ENCODE results near the gene TBC1D5. TPM values are rescaled to one million over a fixed set of nuclear protein-coding genes. Genes with fewer than 3 reads are reported as not detected.

TBC1D5 gene
- total RNA-seq, 1 experiment from 2014 or later = 33.9 TPM

- H3K4me3 ChIP-seq (replicated peaks in 1 of 2; ENCODE audit: low read depth in 1 of 2, low read length in 2 of 2) = no peak overlapping the region
- no TSS peak for BruUV-seq (replicated peaks)
- no peak for ATAC-seq
- H2AFZ ChIP-seq (ENCODE audit: low read depth, low read length, poor library complexity, severe bottlenecking) = no peak overlapping the region
- ChIA-PET RAD21 (ENCODE audit: low non-redundant PET in 1 of 2, low total read pairs in 2 of 2, uncharacterized antibody in 2 of 2, unreplicated experiment in 2 of 2) (no interaction called here), POLR2A (no interaction called here), CTCF (no interaction called here)
- H3K4me1 ChIP-seq (ENCODE audit: control insufficient read depth in 1 of 2, insufficient read depth in 2 of 2, low read length in 2 of 2) = no peaks in the 10 kb centered on the region
- no peaks in the 10 kb centered on the region for H3K27me3 ChIP-seq (ENCODE audit: insufficient read depth, low read length)
- DNase-seq (ENCODE audit: low read depth, low spot score) = no peak
- peaks cover 3 to 7% of the 10 kb centered on the region in 2 experiments; a peak in 1 of 4 replicates for H3K9me3 ChIP-seq (ENCODE audit: control insufficient read depth in 1 of 2, insufficient read depth in 1 of 2, low read depth in 1 of 2, low read length in 2 of 2)
- TF ChIP-seq, protein P1, sequence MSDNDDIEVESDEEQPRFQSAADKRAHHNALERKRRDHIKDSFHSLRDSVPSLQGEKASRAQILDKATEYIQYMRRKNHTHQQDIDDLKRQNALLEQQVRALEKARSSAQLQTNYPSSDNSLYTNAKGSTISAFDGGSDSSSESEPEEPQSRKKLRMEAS (IDR thresholded peaks at IDR 0.05) = no peak
- TF ChIP-seq TCF7L2 (IDR thresholded peaks at IDR 0.05; ENCODE audit: borderline replicate concordance, extremely low read depth, insufficient read depth, insufficient read length) (no peak), FOSL1 (IDR thresholded peaks at IDR 0.05; ENCODE audit: low read depth) (no peak), ZNF274 (IDR thresholded peaks at IDR 0.05; ENCODE audit: low read depth, low read length) (no peak), EZH2 (IDR thresholded peaks at IDR 0.05) (no peak), ZFX (IDR thresholded peaks at IDR 0.05) (no peak)
- peaks cover 44% of the 10 kb centered on the region for H3K79me2 ChIP-seq (ENCODE audit: insufficient read depth, low read length)
- intact Hi-C loops (cut with micrococcal nuclease) = no loop called here
- no peak overlapping the region for H3K27ac ChIP-seq (ENCODE audit: low read depth, low read length)
- H3K36me3 ChIP-seq (ENCODE audit: control insufficient read depth in 1 of 2, insufficient read depth in 2 of 2, low read length in 2 of 2) = 0 out of 4 replicates have a peak, but pooled peaks cover 0 to 12% of the 10 kb centered on the region in 2 experiments
- H3K9ac ChIP-seq (ENCODE audit: low read length) = no peak overlapping the region
- no peak overlapping the region for H3K4me2 ChIP-seq (ENCODE audit: low read length)
- H4K20me1 ChIP-seq (ENCODE audit: insufficient read depth) = no peaks in the 10 kb centered on the region
- H3K9me2 ChIP-seq (ENCODE audit: insufficient read depth) = no peaks in the 10 kb centered on the region
Measured at GRCh38 chr3:17717411-17717810, 25.0 kb downstream of the TBC1D5 start.

- no peak for ATAC-seq
- POLR2A ChIA-PET = no interaction called here
Measured at GRCh38 chr3:17714473-17714872, 28.0 kb downstream of the TBC1D5 start.

More at GRCh38 chr3:17714473-17714872, 28.0 kb downstream of the TBC1D5 start:
- no TSS peak for BruUV-seq (replicated peaks)
- no peak overlapping the region for H3K4me3 ChIP-seq (replicated peaks in 1 of 2; ENCODE audit: low read depth in 1 of 2, low read length in 2 of 2)
- H3K4me2 ChIP-seq (ENCODE audit: low read length) = no peak overlapping the region
- DNase-seq (ENCODE audit: low read depth, low spot score) = no peak
- H3K36me3 ChIP-seq (ENCODE audit: control insufficient read depth in 1 of 2, insufficient read depth in 2 of 2, low read length in 2 of 2) = 0 out of 4 replicates have a peak, but pooled peaks cover 0 to 12% of the 10 kb centered on the region in 2 experiments
- no peaks in the 10 kb centered on the region for H3K4me1 ChIP-seq (ENCODE audit: control insufficient read depth in 1 of 2, insufficient read depth in 2 of 2, low read length in 2 of 2)
- H3K9me3 ChIP-seq (ENCODE audit: control insufficient read depth in 1 of 2, insufficient read depth in 1 of 2, low read depth in 1 of 2, low read length in 2 of 2) = peaks cover 3 to 7% of the 10 kb centered on the region in 2 experiments; a peak in 1 of 4 replicates
- H2AFZ ChIP-seq (ENCODE audit: low read depth, low read length, poor library complexity, severe bottlenecking) = no peak overlapping the region
- peaks cover 53% of the 10 kb centered on the region for H3K79me2 ChIP-seq (ENCODE audit: insufficient read depth, low read length)
- no peak overlapping the region for H3K9ac ChIP-seq (ENCODE audit: low read length)
- RAD21 ChIA-PET (ENCODE audit: low non-redundant PET in 1 of 2, low total read pairs in 2 of 2, uncharacterized antibody in 2 of 2, unreplicated experiment in 2 of 2) = no interaction called here
- no peaks in the 10 kb centered on the region for H3K9me2 ChIP-seq (ENCODE audit: insufficient read depth)
- CTCF ChIA-PET = no interaction called here
- H3K27me3 ChIP-seq (ENCODE audit: insufficient read depth, low read length) = no peaks in the 10 kb centered on the region
- TF ChIP-seq ELF1 (IDR thresholded peaks at IDR 0.05; ENCODE audit: borderline replicate concordance, low read depth) (no peak), POLR2A (IDR thresholded peaks at IDR 0.05; ENCODE audit: borderline replicate concordance, extremely low read depth, insufficient read depth, insufficient read length) (no peak), FOSL1 (IDR thresholded peaks at IDR 0.05; ENCODE audit: low read depth) (no peak), SIN3A (IDR thresholded peaks at IDR 0.05; ENCODE audit: low read depth) (no peak), CBX3 (IDR thresholded peaks at IDR 0.05; ENCODE audit: low read depth) (no peak), CEBPB (IDR thresholded peaks at IDR 0.05; ENCODE audit: low read depth) (no peak), YY1 (IDR thresholded peaks at IDR 0.05; ENCODE audit: extremely low read depth, insufficient replicate concordance, low read depth, low read length) (no peak)
- TF ChIP-seq, protein P2, sequence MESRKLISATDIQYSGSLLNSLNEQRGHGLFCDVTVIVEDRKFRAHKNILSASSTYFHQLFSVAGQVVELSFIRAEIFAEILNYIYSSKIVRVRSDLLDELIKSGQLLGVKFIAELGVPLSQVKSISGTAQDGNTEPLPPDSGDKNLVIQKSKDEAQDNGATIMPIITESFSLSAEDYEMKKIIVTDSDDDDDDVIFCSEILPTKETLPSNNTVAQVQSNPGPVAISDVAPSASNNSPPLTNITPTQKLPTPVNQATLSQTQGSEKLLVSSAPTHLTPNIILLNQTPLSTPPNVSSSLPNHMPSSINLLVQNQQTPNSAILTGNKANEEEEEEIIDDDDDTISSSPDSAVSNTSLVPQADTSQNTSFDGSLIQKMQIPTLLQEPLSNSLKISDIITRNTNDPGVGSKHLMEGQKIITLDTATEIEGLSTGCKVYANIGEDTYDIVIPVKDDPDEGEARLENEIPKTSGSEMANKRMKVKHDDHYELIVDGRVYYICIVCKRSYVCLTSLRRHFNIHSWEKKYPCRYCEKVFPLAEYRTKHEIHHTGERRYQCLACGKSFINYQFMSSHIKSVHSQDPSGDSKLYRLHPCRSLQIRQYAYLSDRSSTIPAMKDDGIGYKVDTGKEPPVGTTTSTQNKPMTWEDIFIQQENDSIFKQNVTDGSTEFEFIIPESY (IDR thresholded peaks at IDR 0.05; ENCODE audit: extremely low read depth, insufficient replicate concordance, low read length) = no peak
- no peaks in the 10 kb centered on the region for H4K20me1 ChIP-seq (ENCODE audit: insufficient read depth)
- intact Hi-C loops (cut with micrococcal nuclease) = no loop called here
- H3K27ac ChIP-seq (ENCODE audit: low read depth, low read length) = no peak overlapping the region

All from HCT116 (cell line).